Lower leg skin (tissue), 3 donors: Measurements from ENCODE around the gene COTL1.

Experiments
- POLR2A ChIP-seq, 2 donors: fragments of 450-650 bp; IDR thresholded peaks; one replicate each; pipeline ENCODE4 v1.6.1; 2016 to 2017; ENCODE audit warnings: antibody characterized with exemption in 2 of 2, mild to moderate bottlenecking in 1 of 2, moderate library complexity in 1 of 2
- TF ChIP-seq, protein P1 (sequence below), 3 donors: fragments of 450-650 bp; IDR thresholded peaks; one replicate each; pipeline ENCODE4 v1.5.1; 2016; ENCODE audit warnings: antibody characterized with exemption in 3 of 3, mild to moderate bottlenecking in 3 of 3, moderate library complexity in 2 of 3

- TF ChIP-seq, protein P1, sequence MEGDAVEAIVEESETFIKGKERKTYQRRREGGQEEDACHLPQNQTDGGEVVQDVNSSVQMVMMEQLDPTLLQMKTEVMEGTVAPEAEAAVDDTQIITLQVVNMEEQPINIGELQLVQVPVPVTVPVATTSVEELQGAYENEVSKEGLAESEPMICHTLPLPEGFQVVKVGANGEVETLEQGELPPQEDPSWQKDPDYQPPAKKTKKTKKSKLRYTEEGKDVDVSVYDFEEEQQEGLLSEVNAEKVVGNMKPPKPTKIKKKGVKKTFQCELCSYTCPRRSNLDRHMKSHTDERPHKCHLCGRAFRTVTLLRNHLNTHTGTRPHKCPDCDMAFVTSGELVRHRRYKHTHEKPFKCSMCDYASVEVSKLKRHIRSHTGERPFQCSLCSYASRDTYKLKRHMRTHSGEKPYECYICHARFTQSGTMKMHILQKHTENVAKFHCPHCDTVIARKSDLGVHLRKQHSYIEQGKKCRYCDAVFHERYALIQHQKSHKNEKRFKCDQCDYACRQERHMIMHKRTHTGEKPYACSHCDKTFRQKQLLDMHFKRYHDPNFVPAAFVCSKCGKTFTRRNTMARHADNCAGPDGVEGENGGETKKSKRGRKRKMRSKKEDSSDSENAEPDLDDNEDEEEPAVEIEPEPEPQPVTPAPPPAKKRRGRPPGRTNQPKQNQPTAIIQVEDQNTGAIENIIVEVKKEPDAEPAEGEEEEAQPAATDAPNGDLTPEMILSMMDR (IDR thresholded peaks at IDR 0.05), result no peak
- no peak for TF ChIP-seq POLR2A (IDR thresholded peaks at IDR 0.05)
Measured at GRCh38 chr16:84631153-84631466, 13.2 kb upstream of the COTL1 start.
